Ishikawa (cell line): ENCODE data around the gene CCNL2.

Experiments used
- CEBPB ChIP-seq: IDR thresholded peaks from 2 replicates; pipeline ENCODE4 v1.6.1; 2012
- EP300 ChIP-seq: IDR thresholded peaks from 2 replicates; pipeline ENCODE4 v1.6.1; 2012; ENCODE audit warnings: borderline replicate concordance
- FOXM1 ChIP-seq: IDR thresholded peaks from 2 replicates; pipeline ENCODE4 v1.6.1; 2012; ENCODE audit warnings: low read depth, borderline replicate concordance
- MAX ChIP-seq: IDR thresholded peaks from 2 replicates; pipeline ENCODE4 v1.6.1; 2012
- NFIC ChIP-seq: IDR thresholded peaks from 2 replicates; pipeline ENCODE4 v1.6.1; 2012
- RAD21 ChIP-seq: IDR thresholded peaks from 2 replicates; pipeline ENCODE4 v1.6.1; 2012; ENCODE audit warnings: low read depth
- REST ChIP-seq: IDR thresholded peaks from 2 replicates; pipeline ENCODE4 v1.6.1; 2012; ENCODE audit warnings: low read depth, mild to moderate bottlenecking
- TAF1 ChIP-seq: IDR thresholded peaks from 2 replicates; pipeline ENCODE4 v1.6.1; 2012; ENCODE audit warnings: low read depth, mild to moderate bottlenecking
- TCF12 ChIP-seq: IDR thresholded peaks from 2 replicates; pipeline ENCODE4 v1.6.1; 2012; ENCODE audit warnings: low read depth
- ZBTB7A ChIP-seq: IDR thresholded peaks from 2 replicates; pipeline ENCODE4 v1.6.1; 2012; ENCODE audit warnings: low read depth

DNA sequence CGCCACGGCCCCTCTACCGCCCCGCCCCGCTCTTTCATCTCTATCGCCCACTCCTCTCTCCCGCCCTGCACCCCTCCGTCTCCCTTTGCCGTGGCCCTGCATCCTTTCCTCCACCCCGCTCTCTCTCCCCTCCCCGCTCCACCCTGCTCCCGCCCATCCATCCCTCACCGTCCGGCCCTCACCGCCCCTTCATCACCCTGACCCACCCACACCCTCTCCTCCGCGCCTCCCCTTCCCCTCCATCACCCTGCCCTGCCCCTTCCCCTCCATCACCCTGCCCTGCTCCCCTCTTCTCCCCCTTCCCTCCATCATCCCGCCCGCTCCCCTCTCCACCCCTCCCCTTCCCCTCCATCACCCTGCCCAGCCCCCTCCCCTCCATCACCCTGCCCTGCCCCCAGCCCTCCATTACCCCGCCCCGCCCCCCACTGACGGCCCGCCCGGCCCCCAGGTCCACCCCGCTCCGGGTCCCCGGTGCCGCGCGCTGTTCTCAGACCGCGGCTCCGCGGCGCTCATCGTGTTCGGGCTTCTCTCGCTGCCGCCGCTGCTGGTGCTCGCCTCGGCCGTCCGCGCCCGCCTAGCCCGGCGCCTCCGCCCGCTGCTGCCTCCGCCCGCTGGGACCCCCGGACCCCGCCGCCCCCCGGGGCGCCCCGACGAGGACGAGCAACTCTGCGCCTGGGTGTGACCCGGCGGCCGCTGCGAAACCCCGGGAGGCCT lies 28.1 kb upstream of the CCNL2 start:
- TF ChIP-seq EP300 (no peak), ZBTB7A (peak; percentile 62; the same call in 1 of the 2 replicates), TCF12 (no peak), REST (no peak), FOXM1 (no peak), CEBPB (no peak), RAD21 (no peak), NFIC (no peak), TAF1 (no peak), MAX (no peak)
